Parathyroid adenoma (tissue), 2 donors: ENCODE data around the gene DNMT1.

Source experiments
- H2AFZ ChIP-seq: fragments of 300-600 bp; sonication (generic); one replicate; pipeline ENCODE4 v1.7.0; 2017; ENCODE audit warnings: antibody characterized with exemption, mild to moderate bottlenecking
- H3K27ac ChIP-seq: fragments of 300-600 bp; sonication (generic); one replicate; pipeline ENCODE4 v1.7.0; 2017
- H3K27me3 ChIP-seq: fragments of 300-600 bp; sonication (generic); one replicate; pipeline ENCODE4 v1.7.0; 2017; ENCODE audit warnings: low read length; ENCODE audit not compliant: control insufficient read depth, insufficient read depth
- H3K36me3 ChIP-seq: fragments of 300-600 bp; sonication (generic); one replicate; pipeline ENCODE4 v1.7.0; 2017; ENCODE audit warnings: low read length; ENCODE audit not compliant: control insufficient read depth, insufficient read depth
- H3K4me1 ChIP-seq: fragments of 300-600 bp; sonication (generic); one replicate; pipeline ENCODE4 v1.7.0; 2017; ENCODE audit warnings: control low read depth
- H3K4me2 ChIP-seq: fragments of 300-600 bp; sonication (generic); one replicate; pipeline ENCODE4 v1.7.0; 2017; ENCODE audit warnings: low read length
- H3K4me3 ChIP-seq: fragments of 300-600 bp; sonication (generic); one replicate; pipeline ENCODE4 v1.7.0; 2017; ENCODE audit warnings: low read depth, low read length
- H3K79me2 ChIP-seq: fragments of 300-600 bp; sonication (generic); one replicate; pipeline ENCODE4 v1.7.0; 2017; ENCODE audit warnings: control low read depth
- H3K9ac ChIP-seq: fragments of 300-600 bp; sonication (generic); one replicate; pipeline ENCODE4 v1.7.0; 2017; ENCODE audit warnings: mild to moderate bottlenecking
- H3K9me3 ChIP-seq: fragments of 300-600 bp; sonication (generic); one replicate; pipeline ENCODE4 v1.7.0; 2017; ENCODE audit warnings: low read length; ENCODE audit not compliant: control insufficient read depth
- CTCF ChIP-seq: fragments of 300-600 bp; sonication (generic); IDR thresholded peaks from one replicate; pipeline ENCODE4 v1.7.0; 2017; ENCODE audit warnings: antibody characterized with exemption, mild to moderate bottlenecking
- donor health status: primary hyperparathyroidism.

Gene DNMT1

GRCh38 chr19:10230173-10230860 lies 35.6 kb upstream of the DNMT1 start:
- Histone ChIP-seq H2AFZ (peak overlapping the region; percentile 92), H3K9ac (peak overlapping the region; percentile 78), H3K4me1 (peaks cover 8% of the 10 kb centered on the region), H3K79me2 (no peaks in the 10 kb centered on the region), H3K36me3 (no peaks in the 10 kb centered on the region), H3K27ac (peak overlapping the region; percentile 52), H3K4me3 (peak overlapping the region; percentile 90), H3K27me3 (no peaks in the 10 kb centered on the region), H3K4me2 (peak overlapping the region; percentile 91), H3K9me3 (no peaks in the 10 kb centered on the region)
- no peak for TF ChIP-seq CTCF

- TF ChIP-seq CTCF, result peak; percentile 42
- Histone ChIP-seq H3K4me3 (no peak overlapping the region), H3K36me3 (no peaks in the 10 kb centered on the region), H3K9me3 (no peaks in the 10 kb centered on the region), H3K4me1 (peaks cover 8% of the 10 kb centered on the region), H3K79me2 (no peaks in the 10 kb centered on the region), H3K27ac (no peak overlapping the region), H2AFZ (no peak overlapping the region), H3K9ac (no peak overlapping the region), H3K4me2 (no peak overlapping the region), H3K27me3 (no peaks in the 10 kb centered on the region)
Measured at GRCh38 chr19:10228920-10229319, 34.2 kb upstream of the DNMT1 start.

- Histone ChIP-seq H3K36me3 (no peaks in the 10 kb centered on the region), H3K79me2 (no peaks in the 10 kb centered on the region), H3K9me3 (no peaks in the 10 kb centered on the region), H3K9ac (no peak overlapping the region), H3K4me1 (peaks cover 8% of the 10 kb centered on the region), H3K27me3 (no peaks in the 10 kb centered on the region), H3K27ac (no peak overlapping the region), H3K4me3 (no peak overlapping the region), H3K4me2 (no peak overlapping the region), H2AFZ (no peak overlapping the region)
- TF ChIP-seq CTCF, result no peak
Measured at GRCh38 chr19:10228393-10228792, 33.6 kb upstream of the DNMT1 start.

GRCh38 chr19:10227026-10227971 lies 32.5 kb upstream of the DNMT1 start:
- H3K27me3 ChIP-seq, result no peaks in the 10 kb centered on the region
- no peak overlapping the region for H3K4me3 ChIP-seq
- H3K36me3 ChIP-seq, result no peaks in the 10 kb centered on the region
- no peak for TF ChIP-seq CTCF
- H3K9ac ChIP-seq, result no peak overlapping the region
- peaks cover 8% of the 10 kb centered on the region for H3K4me1 ChIP-seq
- H2AFZ ChIP-seq, result no peak overlapping the region
- no peak overlapping the region for H3K27ac ChIP-seq
- no peaks in the 10 kb centered on the region for H3K9me3 ChIP-seq
- H3K79me2 ChIP-seq, result no peaks in the 10 kb centered on the region
- no peak overlapping the region for H3K4me2 ChIP-seq
